B cell (primary cell): ENCODE measurements around the gene OVCH1. TPM values are rescaled to one million over a fixed set of nuclear protein-coding genes. Genes with fewer than 3 reads are reported as not detected.

ENCODE experiments used
- ATAC-seq: fragments of 200-7000 bp; cut with Tn5 transposase; one replicate; pipeline ENCODE4 v1.10.0; 2021; ENCODE audit warnings: low read depth, mild to moderate bottlenecking, moderate number of reproducible peaks, moderate library complexity
- CTCF ChIA-PET: fragments of 350-600 bp; sonication (Branson Sonifier 250); formaldehyde crosslinking; loops from one replicate; lab custom pipeline; 2021; ENCODE audit warnings: antibody characterized with exemption, inconsistent platforms; lab: Charles Lee
- POLR2A ChIA-PET: fragments of 350-600 bp; sonication (Branson Sonifier 250); formaldehyde crosslinking; loops from one replicate; lab custom pipeline; 2021; ENCODE audit warnings: antibody characterized with exemption; lab: Charles Lee
- DNase-seq: peaks from one replicate; pipeline ENCODE4 v3.0.0; 2013
- H2AFZ ChIP-seq: 2 replicates; pipeline ENCODE4 v1.6.1; 2012; ENCODE audit warnings: mild to moderate bottlenecking, low read depth, low read length; ENCODE audit not compliant: insufficient read depth, poor library complexity, severe bottlenecking
- H3K27ac ChIP-seq, 2 donors: 1 replicate in 1 of 2; 2 replicates in 1 of 2; pipeline ENCODE4 v1.5.1; 2012 to 2013; ENCODE audit warnings: low read length in 2 of 2, mild to moderate bottlenecking in 2 of 2, moderate library complexity in 1 of 2
- H3K27me3 ChIP-seq, 4 experiments: fragments of 200-600 bp in 1 of 4; sonication (generic) in 1 of 4; replicated peaks in 1 of 4; 1 replicate in 2 of 4; 2 replicates in 2 of 4; pipeline versions ENCODE4 v1.6.1 to v1.7.0; 2013 to 2016; ENCODE audit warnings: low read length in 3 of 4, mild to moderate bottlenecking in 2 of 4, mixed read lengths in 1 of 4, moderate library complexity in 1 of 4; ENCODE audit not compliant: insufficient read depth in 4 of 4, control insufficient read depth in 3 of 4; ENCODE audit errors: control extremely low read depth in 1 of 4
- H3K36me3 ChIP-seq, 2 experiments: replicated peaks in 1 of 2; 1 replicate in 1 of 2; 2 replicates in 1 of 2; pipeline versions ENCODE4 v1.6.1 to v1.7.1; 2013; ENCODE audit warnings: low read length in 1 of 2; ENCODE audit not compliant: insufficient read depth in 2 of 2, control insufficient read depth in 1 of 2; ENCODE audit errors: control extremely low read depth in 1 of 2, extremely low read depth in 1 of 2
- H3K4me1 ChIP-seq, 2 donors: fragments of 200-600 bp in 1 of 2; sonication (generic) in 1 of 2; 1 replicate in 1 of 2; 2 replicates in 1 of 2; pipeline versions ENCODE4 v1.5.1 to v1.6.1; 2013 to 2017; ENCODE audit warnings: low read length in 2 of 2; ENCODE audit not compliant: control insufficient read depth in 2 of 2, insufficient read depth in 2 of 2
- H3K4me2 ChIP-seq: replicated peaks from 2 replicates; pipeline ENCODE3; 2012; ENCODE audit warnings: mild to moderate bottlenecking, low read depth, low read length; ENCODE audit not compliant: poor library complexity, severe bottlenecking
- H3K4me3 ChIP-seq, 5 experiments: fragments of 200-600 bp in 1 of 5; sonication (generic) in 1 of 5; 1 replicate in 3 of 5; 2 replicates in 2 of 5; pipeline versions ENCODE4 v1.5.1 to v1.7.0; 2011 to 2016; ENCODE audit warnings: low read length in 4 of 5, mild to moderate bottlenecking in 4 of 5, low read depth in 2 of 5, control low read depth in 1 of 5, moderate library complexity in 1 of 5; ENCODE audit not compliant: insufficient read depth in 1 of 5; ENCODE audit errors: control extremely low read depth in 1 of 5, extremely low read depth in 1 of 5
- H3K79me2 ChIP-seq: fragments of 200-600 bp; sonication (generic); one replicate; pipeline ENCODE4 v1.6.0; 2016; ENCODE audit warnings: low read length; ENCODE audit not compliant: control insufficient read depth, insufficient read depth
- H3K9ac ChIP-seq: fragments of 200-600 bp; sonication (generic); 2 replicates; pipeline ENCODE4 v1.6.1; 2017; ENCODE audit warnings: mild to moderate bottlenecking, low read length, moderate library complexity
- H3K9me3 ChIP-seq, 3 donors: one replicate each; pipeline versions ENCODE4 v1.6.1 to v1.7.1; 2013; ENCODE audit warnings: low read length in 2 of 3; ENCODE audit not compliant: control insufficient read depth in 2 of 3, insufficient read depth in 1 of 3; ENCODE audit errors: control extremely low read depth in 1 of 3
- H4K20me1 ChIP-seq: 2 replicates; pipeline ENCODE4 v1.6.0; 2012; ENCODE audit warnings: mild to moderate bottlenecking, low read length; ENCODE audit not compliant: insufficient read depth, control insufficient read depth, poor library complexity, severe bottlenecking
- H3K27ac Mint-ChIP-seq: one replicate; pipeline ENCODE4 v1.8.0; 2021; ENCODE audit warnings: mixed read lengths
- H3K27me3 Mint-ChIP-seq: one replicate; pipeline ENCODE4 v1.8.0; 2021; ENCODE audit warnings: mixed read lengths
- H3K4me1 Mint-ChIP-seq: one replicate; pipeline ENCODE4 v1.8.0; 2021; ENCODE audit warnings: mixed read lengths
- H3K4me3 Mint-ChIP-seq: one replicate; pipeline ENCODE4 v1.8.0; 2021; ENCODE audit warnings: mixed read lengths
- H3K9me3 Mint-ChIP-seq: one replicate; pipeline ENCODE4 v1.8.0; 2022; ENCODE audit warnings: mixed read lengths; ENCODE audit not compliant: insufficient read depth
- EZH2 ChIP-seq: IDR thresholded peaks from 2 replicates; pipeline ENCODE4 v1.6.1; 2012; ENCODE audit warnings: borderline replicate concordance, low read depth, mild to moderate bottlenecking, moderate library complexity, low read length; ENCODE audit not compliant: insufficient read depth, poor library complexity, severe bottlenecking
- WGBS: methylation state at CpG from one replicate; pipeline ENCODE4 v1.1.5; 2013; ENCODE audit warnings: missing lambda C conversion rate; ENCODE audit not compliant: insufficient coverage; 5-methylcytosine and 5-hydroxymethylcytosine counted together
- intact Hi-C: fragments of 100-400 bp; cut with micrococcal nuclease; formaldehyde crosslinking; loops from one replicate; pipeline ENCODE4 v1.10.0; 2022
- polyA plus RNA-seq: library from polyadenylated mRNA; depleted of rRNA; stranded (reverse); fragments of >200 nt; gene quantifications from 2 replicates; pipeline ENCODE4 v1.2.3, GENCODE V29; 2012
- total RNA-seq, 2 donors: library from RNA; stranded (reverse); fragments of 120-200 nt in 1 of 2; gene quantifications; 1 replicate in 1 of 2; 2 replicates in 1 of 2; pipeline versions ENCODE4 v1.2.3 to v1.2.4, GENCODE V29; 2013 to 2022
- TF ChIP-seq, protein P1 (sequence below): fragments of 200-600 bp; IDR thresholded peaks from one replicate; pipeline ENCODE4 v1.8.0; 2022; ENCODE audit warnings: antibody characterized with exemption, mild to moderate bottlenecking

OVCH1 gene
- total and polyA plus RNA-seq, 2 donors (not counting 1 experiment from before 2014, with no cell fraction given): not detected

DNA sequence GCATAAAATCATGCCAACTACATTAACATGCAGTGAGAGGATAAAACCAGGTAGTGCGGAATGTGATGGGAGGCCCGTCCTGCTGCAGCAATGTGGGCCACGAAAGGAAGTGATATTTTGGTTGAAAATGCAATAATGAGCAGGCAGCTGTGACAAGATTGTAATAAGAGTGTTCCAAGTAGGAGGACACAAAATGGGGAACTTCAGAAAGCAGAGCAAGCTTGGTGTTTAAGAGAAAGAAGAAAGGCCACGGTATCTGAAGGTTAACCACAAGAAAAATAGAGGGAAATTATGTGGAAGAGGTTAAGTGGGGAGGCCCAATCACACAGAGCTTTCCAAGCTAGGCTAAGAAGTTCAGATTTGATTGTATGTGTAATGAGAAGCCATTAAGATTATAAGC lies 34.3 kb downstream of the OVCH1 start:
- H3K27ac ChIP-seq: no peak overlapping the region
- H4K20me1 ChIP-seq: no peaks in the 10 kb centered on the region
- intact Hi-C loops: no loop called here
- H2AFZ ChIP-seq: no peak overlapping the region
- H3K79me2 ChIP-seq: no peaks in the 10 kb centered on the region
- no peak for TF ChIP-seq EZH2
- TF ChIP-seq, protein P1, sequence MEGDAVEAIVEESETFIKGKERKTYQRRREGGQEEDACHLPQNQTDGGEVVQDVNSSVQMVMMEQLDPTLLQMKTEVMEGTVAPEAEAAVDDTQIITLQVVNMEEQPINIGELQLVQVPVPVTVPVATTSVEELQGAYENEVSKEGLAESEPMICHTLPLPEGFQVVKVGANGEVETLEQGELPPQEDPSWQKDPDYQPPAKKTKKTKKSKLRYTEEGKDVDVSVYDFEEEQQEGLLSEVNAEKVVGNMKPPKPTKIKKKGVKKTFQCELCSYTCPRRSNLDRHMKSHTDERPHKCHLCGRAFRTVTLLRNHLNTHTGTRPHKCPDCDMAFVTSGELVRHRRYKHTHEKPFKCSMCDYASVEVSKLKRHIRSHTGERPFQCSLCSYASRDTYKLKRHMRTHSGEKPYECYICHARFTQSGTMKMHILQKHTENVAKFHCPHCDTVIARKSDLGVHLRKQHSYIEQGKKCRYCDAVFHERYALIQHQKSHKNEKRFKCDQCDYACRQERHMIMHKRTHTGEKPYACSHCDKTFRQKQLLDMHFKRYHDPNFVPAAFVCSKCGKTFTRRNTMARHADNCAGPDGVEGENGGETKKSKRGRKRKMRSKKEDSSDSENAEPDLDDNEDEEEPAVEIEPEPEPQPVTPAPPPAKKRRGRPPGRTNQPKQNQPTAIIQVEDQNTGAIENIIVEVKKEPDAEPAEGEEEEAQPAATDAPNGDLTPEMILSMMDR: no peak
- 38% methylated on average over 4 of the region's 4 CpGs for WGBS
- H3K4me1 ChIP-seq: no peaks in the 10 kb centered on the region
- no peak overlapping the region for H3K4me2 ChIP-seq
- no peaks in the 10 kb centered on the region for H3K9me3 Mint-ChIP-seq
- H3K4me1 Mint-ChIP-seq: no peaks in the 10 kb centered on the region
- H3K4me3 ChIP-seq: no peak overlapping the region
- H3K4me3 Mint-ChIP-seq: no peak overlapping the region
- CTCF ChIA-PET: no interaction called here
- H3K27me3 ChIP-seq: no peaks in the 10 kb centered on the region
- H3K27me3 Mint-ChIP-seq: peaks cover 4% of the 10 kb centered on the region
- no peaks in the 10 kb centered on the region for H3K9me3 ChIP-seq
- H3K27ac Mint-ChIP-seq: no peak overlapping the region
- ATAC-seq (no peak), DNase-seq (no peak)
- no peak overlapping the region for H3K9ac ChIP-seq
- POLR2A ChIA-PET: no interaction called here
- H3K36me3 ChIP-seq: no peaks in the 10 kb centered on the region

DNA sequence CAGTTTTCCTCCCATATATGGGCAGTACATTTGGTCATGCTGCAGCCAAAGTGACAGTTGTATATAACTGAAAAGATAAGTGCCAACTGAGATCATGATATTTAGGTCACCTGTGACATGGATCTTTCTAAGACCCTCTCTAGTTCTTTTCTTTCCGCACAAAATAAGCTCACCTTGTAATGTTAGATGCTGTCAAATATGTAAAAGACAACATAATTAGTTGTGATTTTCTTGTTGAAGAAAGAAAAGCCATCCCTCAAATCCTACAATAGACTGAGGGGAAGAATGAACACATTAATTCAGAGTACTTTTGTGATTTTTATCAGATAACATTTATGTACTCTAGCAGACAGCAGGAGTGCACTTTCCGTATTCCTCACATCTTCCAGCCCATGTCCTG lies 37.4 kb downstream of the OVCH1 start:
- H3K9me3 Mint-ChIP-seq: no peaks in the 10 kb centered on the region
- ATAC-seq: no peak

More for the DNA sequence above, 37.4 kb downstream of the OVCH1 start:
- Histone ChIP-seq H3K4me2 (no peak overlapping the region), H3K36me3 (no peaks in the 10 kb centered on the region), H3K27ac (no peak overlapping the region), H4K20me1 (no peaks in the 10 kb centered on the region), H3K27me3 (no peaks in the 10 kb centered on the region), H3K4me1 (no peaks in the 10 kb centered on the region), H3K9ac (no peak overlapping the region), H2AFZ (no peak overlapping the region), H3K9me3 (no peaks in the 10 kb centered on the region), H3K4me3 (no peak overlapping the region), H3K79me2 (no peaks in the 10 kb centered on the region)
- no peak for DNase-seq
- intact Hi-C loops: no loop called here
- no peak overlapping the region for H3K27ac Mint-ChIP-seq
- no peak overlapping the region for H3K4me3 Mint-ChIP-seq
- POLR2A ChIA-PET: no interaction called here
- CTCF ChIA-PET: no interaction called here
- H3K4me1 Mint-ChIP-seq: no peaks in the 10 kb centered on the region
- WGBS: no CpG with 5 or more reads among the region's 2 CpGs
- peaks cover under 1% of the 10 kb centered on the region for H3K27me3 Mint-ChIP-seq
- TF ChIP-seq EZH2: no peak
- TF ChIP-seq, protein P1: no peak
